Tibial nerve (tissue), 4 donors: ENCODE data around the gene DLG1. TPM values are rescaled to one million over a fixed set of nuclear protein-coding genes. Genes with fewer than 3 reads are reported as not detected.

Experiments used
- DNase-seq, 2 donors: peaks; one replicate each; pipeline ENCODE4 v3.0.0-alpha.2; 2019; ENCODE audit warnings: low spot score in 2 of 2
- H3K27ac ChIP-seq, 4 donors: fragments of 200-600 bp; sonication (generic) in 3 of 4; one replicate each; pipeline ENCODE4 v1.5.1; 2017 to 2019; ENCODE audit warnings: mild to moderate bottlenecking in 1 of 4
- H3K27me3 ChIP-seq, 2 donors: fragments of 200-600 bp; sonication (generic) in 1 of 2; one replicate each; pipeline versions ENCODE4 v1.5.1 to v1.6.0; 2017 to 2019
- H3K36me3 ChIP-seq, 3 donors: fragments of 200-600 bp; sonication (generic); one replicate each; pipeline ENCODE4 v1.5.1; 2018 to 2019
- H3K4me1 ChIP-seq, 4 donors: fragments of 200-600 bp; sonication (generic) in 3 of 4; one replicate each; pipeline ENCODE4 v1.5.1; 2017 to 2019
- H3K4me3 ChIP-seq, 4 donors: fragments of 200-600 bp; sonication (generic) in 3 of 4; one replicate each; pipeline ENCODE4 v1.5.1; 2017 to 2019; ENCODE audit warnings: mild to moderate bottlenecking in 1 of 4, moderate library complexity in 1 of 4
- H3K9me3 ChIP-seq, 4 donors: fragments of 200-600 bp; sonication (generic) in 3 of 4; one replicate each; pipeline ENCODE4 v1.5.1; 2017 to 2019
- CTCF ChIP-seq, 5 experiments: fragments of 200-600 bp in 3 of 5; fragments of 450-650 bp in 2 of 5; sonication (generic) in 3 of 5; IDR thresholded peaks; one replicate each; pipeline ENCODE4 v1.5.1; 2016 to 2019; ENCODE audit warnings: antibody characterized with exemption in 5 of 5, mild to moderate bottlenecking in 3 of 5, moderate library complexity in 2 of 5
- EP300 ChIP-seq, 2 donors: sonication (generic); formaldehyde crosslinking; IDR thresholded peaks; one replicate each; pipeline ENCODE4 v1.6.1; 2017; ENCODE audit warnings: antibody characterized with exemption in 2 of 2, mild to moderate bottlenecking in 1 of 2
- POLR2A ChIP-seq, 2 donors: fragments of 450-650 bp; IDR thresholded peaks; one replicate each; pipeline ENCODE4 v1.6.1; 2017; ENCODE audit warnings: antibody characterized with exemption in 2 of 2, mild to moderate bottlenecking in 2 of 2, moderate library complexity in 2 of 2
- WGBS, 2 donors: methylation state at CpG; one replicate each; pipeline ENCODE4 v1.1.5; 2018; 5-methylcytosine and 5-hydroxymethylcytosine counted together
- total RNA-seq, 4 donors: library from RNA; depleted of rRNA; stranded (reverse); fragments of >200 nt; gene quantifications; one replicate each; pipeline ENCODE4 v1.1.0, GENCODE V29; 2016

DLG1 gene
- total RNA-seq, 4 donors from 2014 or later: 49.2 to 94.0 (median 71.1) TPM

- DNase-seq: no peak
- Histone ChIP-seq H3K36me3 (peaks cover 0 to 13% (median 0%) of the 10 kb centered on the region in 3 donors), H3K27me3 (no peaks in the 10 kb centered on the region), H3K4me3 (no peak overlapping the region), H3K27ac (no peak overlapping the region), H3K4me1 (peaks cover 0 to 27% (median 0%) of the 10 kb centered on the region in 4 donors), H3K9me3 (peaks cover 0 to 23% (median 10%) of the 10 kb centered on the region in 4 donors)
- WGBS, 2 donors: 76 to 80% methylated on average over 7 of the region's 7 CpGs
- TF ChIP-seq EP300 (IDR thresholded peaks at IDR 0.05): no peak
- no peak for TF ChIP-seq POLR2A (IDR thresholded peaks at IDR 0.05)
- TF ChIP-seq CTCF (IDR thresholded peaks at IDR 0.05): no peak
Observed at GRCh38 chr3:197253238-197253947, 45.0 kb downstream of the DLG1 start.

- no peak overlapping the region for H3K4me3 ChIP-seq
- TF ChIP-seq EP300 (IDR thresholded peaks at IDR 0.05) (no peak), CTCF (IDR thresholded peaks at IDR 0.05) (no peak), POLR2A (IDR thresholded peaks at IDR 0.05) (no peak)
- no peak overlapping the region for H3K27ac ChIP-seq
- WGBS, 2 donors: 85 to 98% methylated on average over 4 of the region's 4 CpGs
- H3K9me3 ChIP-seq: peaks cover 0 to 30% (median 10%) of the 10 kb centered on the region in 4 donors
- DNase-seq: no peak
- H3K36me3 ChIP-seq: peaks cover 0 to 25% (median 0%) of the 10 kb centered on the region in 3 donors
- H3K4me1 ChIP-seq: peaks cover 0 to 5% (median 0%) of the 10 kb centered on the region in 4 donors
- H3K27me3 ChIP-seq: no peaks in the 10 kb centered on the region
Observed at GRCh38 chr3:197249542-197249941, 48.9 kb downstream of the DLG1 start.

GRCh38 chr3:197248341-197248740 lies 50.1 kb downstream of the DLG1 start:
- Histone ChIP-seq H3K27me3 (no peaks in the 10 kb centered on the region), H3K9me3 (peaks cover 0 to 39% (median 10%) of the 10 kb centered on the region in 4 donors), H3K27ac (no peak overlapping the region), H3K4me3 (no peak overlapping the region), H3K36me3 (peaks cover 0 to 37% (median 0%) of the 10 kb centered on the region in 3 donors), H3K4me1 (no peaks in the 10 kb centered on the region)
- TF ChIP-seq EP300 (IDR thresholded peaks at IDR 0.05): no peak
- no peak for TF ChIP-seq POLR2A (IDR thresholded peaks at IDR 0.05)
- no peak for TF ChIP-seq CTCF (IDR thresholded peaks at IDR 0.05)
- DNase-seq: no peak
- WGBS, 2 donors: 97 to 98% methylated on average over 4 of the region's 4 CpGs

GRCh38 chr3:197244751-197245150 lies 53.7 kb downstream of the DLG1 start:
- DNase-seq: no peak
- Histone ChIP-seq H3K9me3 (peaks cover 0 to 66% (median 15%) of the 10 kb centered on the region in 4 donors), H3K27ac (no peak overlapping the region), H3K36me3 (peaks cover 0 to 32% (median 0%) of the 10 kb centered on the region in 3 donors), H3K4me1 (no peaks in the 10 kb centered on the region), H3K27me3 (no peaks in the 10 kb centered on the region), H3K4me3 (no peak overlapping the region)
- TF ChIP-seq CTCF (IDR thresholded peaks at IDR 0.05): no peak
- TF ChIP-seq EP300 (IDR thresholded peaks at IDR 0.05): no peak
- no peak for TF ChIP-seq POLR2A (IDR thresholded peaks at IDR 0.05)
- 91 to 96% methylated on average over 3 of the region's 3 CpGs for WGBS, 2 donors

GRCh38 chr3:197242784-197243432 lies 55.5 kb downstream of the DLG1 start:
- 92 to 98% methylated on average over 7 of the region's 7 CpGs for WGBS, 2 donors
- peaks cover 0 to 52% (median 9%) of the 10 kb centered on the region in 4 donors for H3K9me3 ChIP-seq

More at GRCh38 chr3:197242784-197243432, 55.5 kb downstream of the DLG1 start:
- Histone ChIP-seq H3K4me3 (no peak overlapping the region), H3K36me3 (peaks cover 0 to 28% (median 0%) of the 10 kb centered on the region in 3 donors), H3K4me1 (no peaks in the 10 kb centered on the region), H3K27me3 (no peaks in the 10 kb centered on the region), H3K27ac (no peak overlapping the region)
- TF ChIP-seq POLR2A (IDR thresholded peaks at IDR 0.05) (no peak), EP300 (IDR thresholded peaks at IDR 0.05) (no peak), CTCF (IDR thresholded peaks at IDR 0.05) (no peak)
- DNase-seq: no peak
